HepG2 (cell line): ENCODE measurements around the gene RSAD1. TPM values are rescaled to one million over a fixed set of nuclear protein-coding genes. Genes with fewer than 3 reads are reported as not detected.
"Not testable (repeated sequence)": the region's sequence is repeated elsewhere in the genome, so short reads cannot be mapped to it uniquely, and the experiment has no call there.

Source experiments
- ATAC-seq: fragments of 200-7000 bp; cut with Tn5 transposase; 3 replicates; pipeline ENCODE4 v1.9.1; 2020; ENCODE audit warnings: mild to moderate bottlenecking, moderate library complexity
- BruUV-seq: library from RNA; stranded (reverse); fragments of 400-500 nt; replicated peaks from 2 replicates; lab custom pipeline; 2021; lab: Mats Ljungman, UMichigan
- CTCF ChIA-PET: fragments of 300-600 bp; formaldehyde crosslinking; extraction: SDS; loops from one replicate; lab custom pipeline; 2021; ENCODE audit warnings: low total read pairs, inconsistent platforms, low intra/inter-chr PET ratio; lab: Yijun Ruan, JAX
- POLR2A ChIA-PET: fragments of 350-600 bp; sonication (Branson Sonifier 250); formaldehyde crosslinking; loops from one replicate; lab custom pipeline; 2020; ENCODE audit warnings: antibody characterized with exemption, inconsistent platforms; lab: Yijun Ruan, JAX
- DNase-seq: peaks from one replicate; pipeline ENCODE4 v3.0.0-alpha.2; 2015; ENCODE audit warnings: low spot score
- FAIRE-seq: peaks from 3 replicates; lab custom pipeline; 2011; peaks lifted over from hg19 to GRCh38; lab: Jason Lieb, UNC
- H2AFZ ChIP-seq: one replicate; pipeline ENCODE4 v1.6.1; 2011; ENCODE audit warnings: low read length, inconsistent platforms
- H3K27ac ChIP-seq: fragments of 300-600 bp; 3 replicates; pipeline ENCODE4 v1.8.0; 2011; ENCODE audit warnings: mixed run types, mild to moderate bottlenecking, mixed read lengths, low read length, inconsistent platforms; ENCODE audit not compliant: insufficient read depth; ENCODE audit errors: extremely low read length
- H3K27me3 ChIP-seq, 2 experiments: fragments of 200-600 bp in 1 of 2; 2 replicates in 1 of 2; 3 replicates in 1 of 2; pipeline versions ENCODE4 v1.6.0 to v1.8.0; 2011; ENCODE audit warnings: low read length in 2 of 2, mild to moderate bottlenecking in 2 of 2, moderate library complexity in 2 of 2, inconsistent platforms in 1 of 2; ENCODE audit not compliant: insufficient read depth in 2 of 2, control insufficient read depth in 1 of 2
- H3K36me3 ChIP-seq, 2 experiments: fragments of 200-600 bp in 1 of 2; replicated peaks in 1 of 2; 2 replicates in 1 of 2; 3 replicates in 1 of 2; pipeline versions ENCODE4 v1.5.1 to v1.8.0; 2011; ENCODE audit warnings: low read length in 2 of 2, inconsistent platforms in 1 of 2; ENCODE audit not compliant: insufficient read depth in 2 of 2, control insufficient read depth in 1 of 2
- H3K4me1 ChIP-seq: 2 replicates; pipeline ENCODE4 v1.5.1; 2012; ENCODE audit warnings: low read length, inconsistent platforms; ENCODE audit not compliant: insufficient read depth
- H3K4me2 ChIP-seq: 2 replicates; pipeline ENCODE4 v1.6.0; 2011; ENCODE audit warnings: low read depth, low read length, inconsistent platforms
- H3K4me3 ChIP-seq, 3 experiments: fragments of 200-600 bp in 1 of 3; sonication (generic), shearing (Covaris generic) in 1 of 3; replicated peaks in 1 of 3; 2 replicates each; pipeline ENCODE4 v1.5.1; 2011 to 2016; ENCODE audit warnings: low read length in 3 of 3, inconsistent platforms in 2 of 3, low read depth in 2 of 3, mild to moderate bottlenecking in 2 of 3, control low read depth in 1 of 3, mixed read lengths in 1 of 3; ENCODE audit not compliant: insufficient read depth in 1 of 3
- H3K79me2 ChIP-seq: one replicate; pipeline ENCODE4 v1.6.1; 2011; ENCODE audit warnings: low read length, inconsistent platforms; ENCODE audit not compliant: insufficient read depth
- H3K9ac ChIP-seq: 2 replicates; pipeline ENCODE4 v1.6.0; 2011; ENCODE audit warnings: mild to moderate bottlenecking, low read depth, low read length, inconsistent platforms; ENCODE audit not compliant: insufficient read depth
- H3K9me3 ChIP-seq: 2 replicates; pipeline ENCODE4 v1.5.1; 2012; ENCODE audit warnings: mild to moderate bottlenecking, low read length
- H4K20me1 ChIP-seq: 2 replicates; pipeline ENCODE4 v1.6.0; 2011; ENCODE audit warnings: inconsistent platforms, mild to moderate bottlenecking, low read length, moderate library complexity; ENCODE audit not compliant: insufficient read depth
- AHDC1 ChIP-seq: sonication (generic); formaldehyde crosslinking; IDR thresholded peaks from 2 replicates; pipeline ENCODE4 v1.5.1; 2020; ENCODE audit warnings: mild to moderate bottlenecking, missing genetic modification reagents, borderline replicate concordance
- HNF4A ChIP-seq: sonication (generic); formaldehyde crosslinking; IDR thresholded peaks from 2 replicates; pipeline ENCODE4 v1.4.0; 2020; ENCODE audit warnings: missing genetic modification reagents
- PAXIP1 ChIP-seq: sonication (generic); formaldehyde crosslinking; conservative IDR thresholded peaks from 2 replicates; pipeline ENCODE4 v1.4.0; 2020; ENCODE audit warnings: mild to moderate bottlenecking, missing genetic modification reagents, moderate library complexity
- ZNF230 ChIP-seq: sonication (generic); formaldehyde crosslinking; IDR thresholded peaks from 2 replicates; pipeline ENCODE4 v1.4.0; 2020; ENCODE audit warnings: mild to moderate bottlenecking, missing genetic modification reagents
- ZNF687 ChIP-seq: sonication (generic); formaldehyde crosslinking; IDR thresholded peaks from 2 replicates; pipeline ENCODE4 v1.5.1; 2020; ENCODE audit warnings: mild to moderate bottlenecking, missing genetic modification reagents, moderate library complexity
- WGBS: methylation state at CpG from one replicate; pipeline ENCODE4 v1.1.6; 2017; ENCODE audit warnings: low lambda C conversion rate; 5-methylcytosine and 5-hydroxymethylcytosine counted together
- in situ Hi-C: cut with HindIII; loops from 2 replicates; pipeline ENCODE4 v1.10.0; 2017; ENCODE audit warnings: low pct_unique_long_range_greater_than_20kb; ENCODE audit not compliant: extremely low pct_ligation_motif_present
- intact Hi-C: fragments of 100-400 bp; cut with micrococcal nuclease; formaldehyde crosslinking; loops from one replicate; pipeline ENCODE4 v1.10.0; 2022; ENCODE audit not compliant: unreplicated experiment
- polyA plus RNA-seq, 8 experiments: library from polyadenylated mRNA; depleted of rRNA in 3 of 8; stranded (reverse) in 7 of 8; unstranded in 1 of 8; fragments of >200 nt; fragmentation: Illumina TruSeq in 4 of 8; extraction: Trizol in 4 of 8; gene quantifications; 2 replicates each; pipeline versions ENCODE4 v1.2.1 to v1.2.3, GENCODE V29; 2011 to 2016; ENCODE audit warnings: low read depth in 4 of 8, missing spikeins in 1 of 8, mixed read lengths in 1 of 8; ENCODE audit not compliant: insufficient read depth in 1 of 8
- total RNA-seq, 5 experiments: library from RNA; depleted of rRNA; stranded (reverse); fragments of >200 nt; fragmentation: Illumina TruSeq; extraction: Trizol; gene quantifications; 2 replicates each; pipeline ENCODE4 v1.2.3, GENCODE V29; 2016; ENCODE audit warnings: low read depth in 1 of 5

RSAD1 gene
- total and polyA plus RNA-seq, 2 of the 13 experiments (the other 11 are each of a cell fraction or from before 2014, with no cell fraction given): 22.7 to 27.7 TPM

- H3K79me2 ChIP-seq, H3K4me3 ChIP-seq, H2AFZ ChIP-seq, CTCF ChIA-PET, ATAC-seq, BruUV-seq, H3K9me3 ChIP-seq, H4K20me1 ChIP-seq, FAIRE-seq, H3K27me3 ChIP-seq: not testable (repeated sequence)
- H3K27ac ChIP-seq: peak overlapping the region; percentile 46
- peak; percentile 47 for DNase-seq
- 91% methylated on average over 33 of the region's 33 CpGs for WGBS
- in situ Hi-C loops (loop anchor here (5.0 kb wide), 1 partner anchor 79 kb away; the partner anchor contains the start of gene LRRC59), intact Hi-C loops (loop anchor here (1.0 kb wide), 1 partner anchor 47 kb away; no protein-coding TSS in a partner anchor)
- H3K9ac ChIP-seq: peak overlapping the region; percentile 12; the same call in 1 of the 2 replicates
- peaks cover 16 to 19% of the 10 kb centered on the region in 2 experiments; a peak in 4 of 5 replicates for H3K36me3 ChIP-seq
- POLR2A ChIA-PET: interaction anchor here (1.4 kb wide), 1 partner anchor 16 kb away, joined by 5 read pairs; no protein-coding TSS in a partner anchor
- H3K4me1 ChIP-seq: peaks cover 47% of the 10 kb centered on the region
- peak overlapping the region; percentile 46 for H3K4me2 ChIP-seq
- 0 out of 2 replicates have a peak, but pooled peaks have one; percentile 53 for TF ChIP-seq ZNF230
- peak; percentile 51; the same call in 1 of the 2 replicates for TF ChIP-seq AHDC1
- peak; percentile 71 for TF ChIP-seq HNF4A
- TF ChIP-seq ZNF687 (CRISPR knock-in tag): peak; percentile 49
- TF ChIP-seq PAXIP1 (CRISPR knock-in tag): peak; percentile 15
These were observed 2.7 kb upstream of the RSAD1 start for GRCh38 chr17:50475775-50476544.
